Sigmoid colon (tissue), 7 donors: ENCODE results near the gene AP5B1. TPM values are rescaled to one million over a fixed set of nuclear protein-coding genes. Genes with fewer than 3 reads are reported as not detected.

Experiments used
- DNase-seq: peaks from one replicate; pipeline ENCODE4 v3.0.0-alpha.2; 2019
- H3K27ac ChIP-seq, 4 donors: fragments of 200-600 bp; sonication (generic); one replicate each; pipeline ENCODE4 v1.5.1; 2016 to 2019; ENCODE audit warnings: mild to moderate bottlenecking in 1 of 4
- H3K27me3 ChIP-seq, 3 donors: fragments of 200-600 bp; sonication (generic); one replicate each; pipeline ENCODE4 v1.5.1; 2019; ENCODE audit warnings: mild to moderate bottlenecking in 1 of 3
- H3K36me3 ChIP-seq, 4 donors: fragments of 200-600 bp; sonication (generic); one replicate each; pipeline ENCODE4 v1.5.1; 2016 to 2019
- H3K4me1 ChIP-seq, 4 donors: fragments of 200-600 bp; sonication (generic); one replicate each; pipeline ENCODE4 v1.5.1; 2017 to 2019
- H3K4me3 ChIP-seq, 4 donors: fragments of 200-600 bp; sonication (generic); one replicate each; pipeline ENCODE4 v1.5.1; 2017 to 2019; ENCODE audit warnings: mild to moderate bottlenecking in 2 of 4, moderate library complexity in 1 of 4
- H3K9me3 ChIP-seq, 4 donors: fragments of 200-600 bp in 3 of 4; sonication (generic) in 3 of 4; one replicate each; pipeline versions ENCODE4 v1.5.1 to v1.6.1; 2013 to 2019
- CTCF ChIP-seq, 4 experiments: fragments of 450-650 bp in 3 of 4; fragments of 200-600 bp in 1 of 4; IDR thresholded peaks; one replicate each; pipeline ENCODE4 v1.5.1; 2016 to 2019; ENCODE audit warnings: antibody characterized with exemption in 4 of 4, mild to moderate bottlenecking in 3 of 4, moderate library complexity in 2 of 4
- EP300 ChIP-seq, 4 donors: sonication (generic); formaldehyde crosslinking; IDR thresholded peaks; one replicate each; pipeline ENCODE4 v1.6.1; 2017; ENCODE audit warnings: antibody characterized with exemption in 4 of 4
- POLR2A ChIP-seq, 2 donors: fragments of 450-650 bp; IDR thresholded peaks; one replicate each; pipeline ENCODE4 v1.6.1; 2016; ENCODE audit warnings: antibody characterized with exemption in 2 of 2, mild to moderate bottlenecking in 2 of 2, moderate library complexity in 2 of 2
- POLR2AphosphoS5 ChIP-seq, 4 donors: sonication (generic); formaldehyde crosslinking; IDR thresholded peaks; one replicate each; pipeline ENCODE4 v1.6.1; 2017; ENCODE audit warnings: antibody characterized with exemption in 4 of 4
- WGBS, 2 donors: extraction: QIAGEN DNeasy Blood & Tissue Kit; methylation state at CpG; one replicate each; pipeline ENCODE4 v1.1.7; 2013; 5-methylcytosine and 5-hydroxymethylcytosine counted together
- intact Hi-C: fragments of 100-400 bp; cut with DNase I; formaldehyde crosslinking; loops from one replicate; pipeline ENCODE4 v1.15.1; 2023
- polyA plus RNA-seq, 3 donors: library from polyadenylated mRNA; stranded (reverse); fragments of 200-250 nt; gene quantifications; one replicate each; pipeline ENCODE4 v1.2.3, GENCODE V29; 2013
- total RNA-seq, 4 donors: library from RNA; depleted of rRNA; stranded (reverse); fragments of >200 nt; gene quantifications; one replicate each; pipeline ENCODE4 v1.1.0, GENCODE V29; 2016
- donor health status: healthy with polysubstance abuse.
- donor health status: Bipolar disorder and iron deficiency.
- donor health status: healthy.

Gene AP5B1
- total RNA-seq (10 to 100 TPM in 2 of 4 donors, 1 to 10 TPM in 2; 6.6 to 13.3 (median 10.8) TPM), polyA plus RNA-seq (10 to 100 TPM in 1 of 3 donors, 1 to 10 TPM in 2; 6.6 to 14.6 (median 9.0) TPM)

- Histone ChIP-seq H3K4me3 (peak within 1 kb of the TSS; percentile 69 to 99 (median 79)), H3K4me1 (peaks cover 0 to 29% (median 21%) of the 10 kb centered on the region in 4 donors), H3K27ac (peak within 1 kb of the TSS; percentile 73 to 85 (median 78)), H3K36me3 (peaks cover 0 to 31% (median 14%) of the 10 kb centered on the region in 4 donors), H3K9me3 (no peaks in the 10 kb centered on the region), H3K27me3 (peaks cover 3 to 15% (median 7%) of the 10 kb centered on the region in 3 donors)
- TF ChIP-seq POLR2AphosphoS5 (IDR thresholded peaks at IDR 0.05): peak in 1 of 4 donors; percentile 44
- no peak for TF ChIP-seq POLR2A (IDR thresholded peaks at IDR 0.05)
- TF ChIP-seq CTCF (IDR thresholded peaks at IDR 0.05): no peak
- intact Hi-C loops: loop anchor here (1.0 to 2.0 kb wide), 2 partner anchors 38 to 68 kb away; partner anchors contain the start of gene KAT5
- WGBS, 2 donors: 0 to 1% methylated on average over 59 of the region's 59 CpGs
- peak; percentile 76 for DNase-seq
These were observed at the start of gene AP5B1 for GRCh38 chr11:65780770-65781151. AP5B1 (minus strand) TSS chr11:65780976; CDS start chr11:65780591, 385 bp downstream.

DNA sequence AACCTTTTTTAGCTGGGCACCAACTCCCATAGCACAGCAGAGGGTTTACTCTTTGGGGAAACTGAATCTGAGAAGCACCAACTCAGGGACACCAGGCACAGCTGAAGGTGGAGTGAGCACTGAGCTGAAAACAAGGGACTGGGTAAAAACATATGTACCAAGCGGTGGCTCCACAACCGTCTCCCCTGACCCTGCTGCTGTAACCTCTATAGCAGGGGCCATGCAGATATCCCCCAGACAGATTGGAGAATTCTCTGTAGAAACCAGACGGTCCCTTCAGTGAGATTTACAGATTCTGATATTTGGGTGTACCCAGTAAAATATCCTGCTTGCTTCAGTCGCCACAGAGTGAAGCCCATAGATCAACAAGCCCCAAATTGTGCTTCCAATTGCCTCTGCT is 48.7 kb upstream of the AP5B1 start:
- 81 to 91% methylated on average over 4 of the region's 4 CpGs for WGBS, 2 donors
- no peak for TF ChIP-seq CTCF (IDR thresholded peaks at IDR 0.05)
- no peak for TF ChIP-seq POLR2AphosphoS5 (IDR thresholded peaks at IDR 0.05)
- no peak for TF ChIP-seq EP300 (IDR thresholded peaks at IDR 0.05)
- no peak for TF ChIP-seq POLR2A (IDR thresholded peaks at IDR 0.05)
- no peak overlapping the region for H3K4me3 ChIP-seq
- DNase-seq: no peak
- no peaks in the 10 kb centered on the region for H3K27me3 ChIP-seq
- no peaks in the 10 kb centered on the region for H3K9me3 ChIP-seq
- H3K27ac ChIP-seq: no peak overlapping the region
- no peaks in the 10 kb centered on the region for H3K36me3 ChIP-seq
- intact Hi-C loops: no loop called here
- H3K4me1 ChIP-seq: peaks cover 0 to 17% (median 14%) of the 10 kb centered on the region in 4 donors

GRCh38 chr11:65826984-65827735 is 46.4 kb upstream of the AP5B1 start:
- Histone ChIP-seq H3K4me3 (no peak overlapping the region), H3K27me3 (no peaks in the 10 kb centered on the region), H3K4me1 (no peaks in the 10 kb centered on the region), H3K27ac (no peak overlapping the region), H3K36me3 (no peaks in the 10 kb centered on the region), H3K9me3 (no peaks in the 10 kb centered on the region)
- intact Hi-C loops: no loop called here
- TF ChIP-seq EP300 (IDR thresholded peaks at IDR 0.05) (no peak), POLR2AphosphoS5 (IDR thresholded peaks at IDR 0.05) (no peak), CTCF (IDR thresholded peaks at IDR 0.05) (no peak), POLR2A (IDR thresholded peaks at IDR 0.05) (no peak)
- DNase-seq: no peak
- 52 to 83% methylated on average over 8 of the region's 8 CpGs for WGBS, 2 donors

DNA sequence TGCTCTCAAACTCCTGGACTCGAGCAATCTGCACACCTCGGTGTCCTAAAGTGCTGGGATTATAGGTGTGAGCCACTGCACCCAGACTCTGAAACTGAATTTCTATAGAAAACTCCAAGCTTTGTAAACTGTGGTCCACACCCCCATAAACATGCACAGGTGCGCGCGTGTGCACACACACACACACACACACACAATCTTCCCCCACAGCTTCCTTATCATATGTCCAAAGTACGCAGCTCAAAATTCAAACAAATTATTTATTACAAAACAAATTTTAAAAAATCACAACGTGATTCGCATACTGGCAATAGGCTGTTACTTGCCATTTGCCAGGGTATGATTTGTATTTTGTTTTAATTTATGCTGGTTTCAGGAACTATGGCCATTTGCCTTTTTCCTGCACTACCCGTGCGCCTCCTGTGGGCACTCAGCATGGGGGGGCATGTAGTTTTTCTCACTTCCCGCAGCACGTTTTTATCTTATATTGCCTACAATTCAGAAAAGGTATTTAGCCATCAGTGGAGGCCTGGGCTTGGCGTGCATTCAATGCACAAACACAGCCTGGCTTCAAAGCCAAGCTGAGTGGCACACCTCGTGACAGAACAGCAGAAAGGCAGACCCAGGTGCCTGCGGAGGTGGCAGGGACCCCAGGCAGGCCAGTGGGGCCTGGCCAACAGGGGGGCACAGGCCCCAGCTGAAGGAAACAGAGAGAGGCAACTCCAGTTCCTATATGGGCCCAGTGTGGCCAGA is 42.2 kb upstream of the AP5B1 start:
- no peak overlapping the region for H3K27ac ChIP-seq
- H3K4me1 ChIP-seq: no peaks in the 10 kb centered on the region
- 15 to 67% methylated on average over 15 of the region's 15 CpGs for WGBS, 2 donors
- no peaks in the 10 kb centered on the region for H3K9me3 ChIP-seq
- intact Hi-C loops: no loop called here
- no peaks in the 10 kb centered on the region for H3K27me3 ChIP-seq
- TF ChIP-seq POLR2A (IDR thresholded peaks at IDR 0.05) (no peak), POLR2AphosphoS5 (IDR thresholded peaks at IDR 0.05) (no peak), EP300 (IDR thresholded peaks at IDR 0.05) (no peak), CTCF (IDR thresholded peaks at IDR 0.05) (no peak)
- H3K4me3 ChIP-seq: no peak overlapping the region
- H3K36me3 ChIP-seq: no peaks in the 10 kb centered on the region
- no peak for DNase-seq
